ENCODE results near the gene AGO4. TPM values are rescaled to one million over a fixed set of nuclear protein-coding genes. Genes with fewer than 3 reads are reported as not detected.
"Not testable (repeated sequence)": the region's sequence is repeated elsewhere in the genome, so short reads cannot be mapped to it uniquely, and the experiment has no call there.

The AGO4 gene
- total and polyA plus RNA-seq, 2 of the 4 experiments (the other 2 are of a cell fraction) = 8.2 to 9.2 TPM

- dilution Hi-C loops (cut with HindIII; ENCODE audit: low sequenced_read_pairs, unreplicated experiment); BruUV-seq (replicated peaks): not testable (repeated sequence)
Observed at GRCh38 chr1:35888981-35889380, 81.2 kb downstream of the AGO4 start.

More at GRCh38 chr1:35888981-35889380, 81.2 kb downstream of the AGO4 start:
- H3K27me3 ChIP-seq (ENCODE audit: control insufficient read depth, insufficient read depth, low read length); POLR2A ChIA-PET (ENCODE audit: unreplicated experiment); H3K4ac ChIP-seq (ENCODE audit: low read depth, low read length); in situ Hi-C loops (cut with MboI; ENCODE audit: low sequenced_read_pairs); H4K5ac ChIP-seq (ENCODE audit: low read depth, low read length); H4K91ac ChIP-seq (ENCODE audit: insufficient read depth, low read depth, low read length); H2BK20ac ChIP-seq (ENCODE audit: low read depth, low read length); DNase-seq; H3K27ac ChIP-seq (ENCODE audit: insufficient read depth, low read length); H3K56ac ChIP-seq (ENCODE audit: extremely low read depth, insufficient read depth, low read length); H2BK120ac ChIP-seq (ENCODE audit: low read depth, low read length); H3K4me2 ChIP-seq (ENCODE audit: low read depth, low read length); intact Hi-C loops (cut with micrococcal nuclease); CTCF ChIA-PET; ATAC-seq (ENCODE audit: low read depth); H3K4me3 ChIP-seq (ENCODE audit: insufficient read depth, low read depth, low read length); H3K23ac ChIP-seq (ENCODE audit: low read depth, low read length); H3K9ac ChIP-seq (ENCODE audit: low read depth, low read length); H2AK9ac ChIP-seq (replicated peaks; ENCODE audit: low read depth, low read length, poor library complexity); H3K18ac ChIP-seq (ENCODE audit: low read depth, low read length); H2BK5ac ChIP-seq (ENCODE audit: low read depth, low read length, poor library complexity, severe bottlenecking); H4K8ac ChIP-seq (ENCODE audit: low read depth in 2 of 2, low read length in 2 of 2); H2AK5ac ChIP-seq (ENCODE audit: low read depth, low read length); H2BK15ac ChIP-seq (ENCODE audit: low read depth, low read length); H3K14ac ChIP-seq (replicated peaks; ENCODE audit: low read depth, low read length); H3K9me3 ChIP-seq (ENCODE audit: control insufficient read depth, insufficient read depth, low read length); H2AFZ ChIP-seq (replicated peaks; ENCODE audit: low read length, poor library complexity): not testable (repeated sequence)
- H4K20me1 ChIP-seq (ENCODE audit: insufficient read depth, low read length) = peaks cover 30% of the 10 kb centered on the region
- 100% methylated on average over 1 of the region's 3 CpGs; no CpG with 5 or more reads in 1 of the 2 experiments for WGBS, 2 experiments (ENCODE audit: extremely low coverage in 2 of 2, insufficient read length in 1 of 2)
- peaks cover 14% of the 10 kb centered on the region for H3K9me1 ChIP-seq (ENCODE audit: insufficient read depth, low read length)
- H3K36me3 ChIP-seq (ENCODE audit: control insufficient read depth, insufficient read depth, low read length) = peaks cover 20% of the 10 kb centered on the region
- peaks cover 12% of the 10 kb centered on the region for H3K4me1 ChIP-seq (ENCODE audit: control insufficient read depth, insufficient read depth, low read length)
- H3K79me1 ChIP-seq (ENCODE audit: low read depth in 1 of 2, low read length in 2 of 2) = peaks cover 10 to 40% of the 10 kb centered on the region in 2 experiments

All from IMR-90 (cell line).